IMR-90 (cell line): ENCODE data around the gene ADAMTS17.

Experiments used
- MAZ ChIP-seq: IDR thresholded peaks from 2 replicates; pipeline ENCODE4 v1.6.1; 2012; ENCODE audit warnings: low read depth, mild to moderate bottlenecking, low read length, improper control_type of control experiment, moderate library complexity, borderline replicate concordance
- RCOR1 ChIP-seq: IDR thresholded peaks from 2 replicates; pipeline ENCODE4 v1.6.1; 2012; ENCODE audit warnings: mild to moderate bottlenecking, low read length, improper control_type of control experiment; ENCODE audit not compliant: insufficient replicate concordance
- TF ChIP-seq, protein P1 (sequence below): conservative IDR thresholded peaks from 2 replicates; pipeline ENCODE4 v1.5.1; 2012; ENCODE audit warnings: mild to moderate bottlenecking, low read depth, low read length, improper control_type of control experiment

GRCh38 chr15:99982662-99983061 lies 359.1 kb downstream of the ADAMTS17 start:
- TF ChIP-seq, protein P1, sequence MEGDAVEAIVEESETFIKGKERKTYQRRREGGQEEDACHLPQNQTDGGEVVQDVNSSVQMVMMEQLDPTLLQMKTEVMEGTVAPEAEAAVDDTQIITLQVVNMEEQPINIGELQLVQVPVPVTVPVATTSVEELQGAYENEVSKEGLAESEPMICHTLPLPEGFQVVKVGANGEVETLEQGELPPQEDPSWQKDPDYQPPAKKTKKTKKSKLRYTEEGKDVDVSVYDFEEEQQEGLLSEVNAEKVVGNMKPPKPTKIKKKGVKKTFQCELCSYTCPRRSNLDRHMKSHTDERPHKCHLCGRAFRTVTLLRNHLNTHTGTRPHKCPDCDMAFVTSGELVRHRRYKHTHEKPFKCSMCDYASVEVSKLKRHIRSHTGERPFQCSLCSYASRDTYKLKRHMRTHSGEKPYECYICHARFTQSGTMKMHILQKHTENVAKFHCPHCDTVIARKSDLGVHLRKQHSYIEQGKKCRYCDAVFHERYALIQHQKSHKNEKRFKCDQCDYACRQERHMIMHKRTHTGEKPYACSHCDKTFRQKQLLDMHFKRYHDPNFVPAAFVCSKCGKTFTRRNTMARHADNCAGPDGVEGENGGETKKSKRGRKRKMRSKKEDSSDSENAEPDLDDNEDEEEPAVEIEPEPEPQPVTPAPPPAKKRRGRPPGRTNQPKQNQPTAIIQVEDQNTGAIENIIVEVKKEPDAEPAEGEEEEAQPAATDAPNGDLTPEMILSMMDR: no peak
- TF ChIP-seq MAZ (no peak), RCOR1 (no peak)
